PC-9 (cell line): ENCODE data around the gene ADGRL3. TPM values are rescaled to one million over a fixed set of nuclear protein-coding genes. Genes with fewer than 3 reads are reported as not detected.
"Not testable (repeated sequence)": the region's sequence is repeated elsewhere in the genome, so short reads cannot be mapped to it uniquely, and the experiment has no call there.

ENCODE experiments used
- BruUV-seq: library from RNA; stranded (reverse); fragments of 400-500 nt; replicated peaks from 2 replicates; lab custom pipeline; 2021; lab: Mats Ljungman, UMichigan
- CTCF ChIA-PET: fragments of 300-600 bp; sonication (Branson Sonifier 250); formaldehyde crosslinking; loops from one replicate; lab custom pipeline; 2022; ENCODE audit warnings: antibody characterized with exemption; lab: Charles Lee
- POLR2A ChIA-PET: fragments of 300-600 bp; sonication (Branson Sonifier 250); formaldehyde crosslinking; loops from one replicate; lab custom pipeline; 2022; ENCODE audit warnings: antibody characterized with exemption; ENCODE audit not compliant: unreplicated experiment; lab: Charles Lee
- DNase-seq, 2 experiments: peaks; one replicate each; pipeline versions ENCODE4 v3.0.0 to v3.0.0-alpha.2; 2015 to 2022; ENCODE audit warnings: mixed read lengths in 1 of 2
- H2AFZ ChIP-seq: fragments of 200-600 bp; sonication (generic); 2 replicates; pipeline ENCODE4 v1.8.1; 2017; ENCODE audit warnings: antibody characterized with exemption
- H3F3A ChIP-seq: fragments of 200-600 bp; sonication (generic); 2 replicates; pipeline ENCODE4 v1.8.1; 2017; ENCODE audit warnings: antibody characterized with exemption, mild to moderate bottlenecking, low read depth; ENCODE audit not compliant: insufficient read depth
- H3K27ac ChIP-seq: fragments of 200-600 bp; sonication (generic); 2 replicates; pipeline ENCODE4 v1.6.1; 2016; ENCODE audit warnings: mixed run types
- H3K27me3 ChIP-seq: fragments of 200-600 bp; sonication (generic); 2 replicates; pipeline ENCODE4 v1.6.1; 2016; ENCODE audit warnings: low read depth, mixed run types; ENCODE audit not compliant: insufficient read depth
- H3K36me3 ChIP-seq: fragments of 200-600 bp; sonication (generic); 2 replicates; pipeline ENCODE4 v1.6.1; 2016; ENCODE audit warnings: low read depth, mixed run types
- H3K4me1 ChIP-seq: fragments of 200-600 bp; sonication (generic); replicated peaks from 2 replicates; pipeline ENCODE4 v1.6.1; 2016; ENCODE audit warnings: mixed run types; ENCODE audit not compliant: insufficient read depth
- H3K4me2 ChIP-seq: fragments of 200-600 bp; sonication (generic); 2 replicates; pipeline ENCODE4 v1.6.1; 2017; ENCODE audit warnings: mixed run types
- H3K4me3 ChIP-seq: fragments of 200-600 bp; sonication (generic); 2 replicates; pipeline ENCODE4 v1.6.1; 2016; ENCODE audit warnings: mixed run types
- H3K79me2 ChIP-seq: fragments of 200-600 bp; sonication (generic); 2 replicates; pipeline ENCODE4 v1.6.1; 2017; ENCODE audit warnings: low read depth, mixed run types
- H3K9me2 ChIP-seq: fragments of 200-600 bp; sonication (generic); 2 replicates; pipeline ENCODE4 v1.8.1; 2017; ENCODE audit warnings: mild to moderate bottlenecking; ENCODE audit not compliant: insufficient read depth
- H3K9me3 ChIP-seq: fragments of 200-600 bp; sonication (generic); 2 replicates; pipeline ENCODE4 v1.8.1; 2016; ENCODE audit warnings: low read depth; ENCODE audit not compliant: insufficient read depth
- H4K20me1 ChIP-seq: fragments of 200-600 bp; sonication (generic); 2 replicates; pipeline ENCODE4 v1.8.1; 2017; ENCODE audit not compliant: insufficient read depth
- CTCF ChIP-seq: fragments of 200-600 bp; sonication (generic); conservative IDR thresholded peaks from 2 replicates; pipeline ENCODE4 v1.6.1; 2017; ENCODE audit warnings: mixed run types, antibody characterized with exemption, mild to moderate bottlenecking, moderate library complexity
- EZH2 ChIP-seq: fragments of 200-600 bp; sonication (generic); IDR thresholded peaks from 2 replicates; pipeline ENCODE4 v1.8.0; 2017; ENCODE audit warnings: antibody characterized with exemption, low read depth
- intact Hi-C: fragments of 100-400 bp; cut with micrococcal nuclease; formaldehyde crosslinking; loops from one replicate; pipeline ENCODE4 v1.10.0; 2022; ENCODE audit not compliant: unreplicated experiment
- total RNA-seq: library from RNA; stranded (reverse); gene quantifications from 2 replicates; pipeline ENCODE4 v1.2.3, GENCODE V29; 2021

The ADGRL3 gene
- total RNA-seq, 1 experiment from 2014 or later: 1.6 TPM

GRCh38 chr4:61385256-61385655 is 185.1 kb downstream of the ADGRL3 start:
- intact Hi-C loops: no loop called here
- Histone ChIP-seq H3K4me3 (no peak overlapping the region), H3K27ac (no peak overlapping the region), H3K4me1 (no peaks in the 10 kb centered on the region), H3K36me3 (no peaks in the 10 kb centered on the region), H4K20me1 (no peaks in the 10 kb centered on the region), H3F3A (no peaks in the 10 kb centered on the region), H3K79me2 (no peaks in the 10 kb centered on the region), H3K27me3 (no peaks in the 10 kb centered on the region), H2AFZ (no peak overlapping the region), H3K9me2 (no peaks in the 10 kb centered on the region), H3K4me2 (no peak overlapping the region), H3K9me3 (no peaks in the 10 kb centered on the region)
- BruUV-seq: no TSS peak
- no peak for DNase-seq
- ChIA-PET CTCF (no interaction called here), POLR2A (no interaction called here)
- no peak for TF ChIP-seq CTCF
- no peak for TF ChIP-seq EZH2

- H3K79me2 ChIP-seq, H3F3A ChIP-seq, H3K27ac ChIP-seq, H3K4me1 ChIP-seq, CTCF ChIA-PET, H3K4me3 ChIP-seq, intact Hi-C loops, H3K9me2 ChIP-seq, DNase-seq, BruUV-seq, H2AFZ ChIP-seq, H3K9me3 ChIP-seq, POLR2A ChIA-PET, H3K27me3 ChIP-seq, H3K36me3 ChIP-seq, H4K20me1 ChIP-seq, H3K4me2 ChIP-seq: not testable (repeated sequence)
Measured at GRCh38 chr4:61387372-61387771, 187.2 kb downstream of the ADGRL3 start.

- no peaks in the 10 kb centered on the region for H4K20me1 ChIP-seq
- intact Hi-C loops: no loop called here
- H3K79me2 ChIP-seq: no peaks in the 10 kb centered on the region
- CTCF ChIA-PET: no interaction called here
- BruUV-seq: no TSS peak
- no peaks in the 10 kb centered on the region for H3K27me3 ChIP-seq
- no peak for DNase-seq
- no peaks in the 10 kb centered on the region for H3K9me2 ChIP-seq
- no peak overlapping the region for H2AFZ ChIP-seq
- TF ChIP-seq CTCF (no peak), EZH2 (no peak)
- H3K9me3 ChIP-seq: no peaks in the 10 kb centered on the region
- no peak overlapping the region for H3K4me2 ChIP-seq
- no peak overlapping the region for H3K27ac ChIP-seq
- H3K36me3 ChIP-seq: no peaks in the 10 kb centered on the region
- H3K4me3 ChIP-seq: no peak overlapping the region
- H3K4me1 ChIP-seq: no peaks in the 10 kb centered on the region
- H3F3A ChIP-seq: no peaks in the 10 kb centered on the region
- POLR2A ChIA-PET: no interaction called here
Measured at GRCh38 chr4:61389640-61390039, 189.5 kb downstream of the ADGRL3 start.

GRCh38 chr4:61395754-61396153 is 195.6 kb downstream of the ADGRL3 start:
- Histone ChIP-seq H3K36me3 (no peaks in the 10 kb centered on the region), H3K27ac (no peak overlapping the region), H3K9me2 (no peaks in the 10 kb centered on the region), H2AFZ (no peak overlapping the region), H3K4me2 (no peak overlapping the region), H3K79me2 (no peaks in the 10 kb centered on the region), H4K20me1 (no peaks in the 10 kb centered on the region), H3K9me3 (no peaks in the 10 kb centered on the region), H3F3A (no peaks in the 10 kb centered on the region), H3K27me3 (no peaks in the 10 kb centered on the region), H3K4me3 (no peak overlapping the region), H3K4me1 (no peaks in the 10 kb centered on the region)
- DNase-seq: no peak
- CTCF ChIA-PET: no interaction called here
- TF ChIP-seq CTCF (no peak), EZH2 (no peak)
- intact Hi-C loops: no loop called here
- POLR2A ChIA-PET: no interaction called here
- no TSS peak for BruUV-seq
